Prostate gland (tissue), 2 donors: Measurements from ENCODE around the gene PRSS33.

Experiments used
- POLR2A ChIP-seq: fragments of 450-650 bp; IDR thresholded peaks from one replicate; pipeline ENCODE4 v1.6.1; 2016; ENCODE audit warnings: antibody characterized with exemption, mild to moderate bottlenecking
- POLR2AphosphoS5 ChIP-seq: sonication (generic); formaldehyde crosslinking; IDR thresholded peaks from one replicate; pipeline ENCODE4 v1.6.1; 2017; ENCODE audit warnings: antibody characterized with exemption
- TF ChIP-seq, protein P1 (sequence below), 4 experiments: fragments of 200-600 bp in 2 of 4; fragments of 450-650 bp in 2 of 4; sonication (generic) in 2 of 4; IDR thresholded peaks; 1 replicate in 3 of 4; 2 replicates in 1 of 4; pipeline ENCODE4 v1.5.1; 2016 to 2019; ENCODE audit warnings: antibody characterized with exemption in 4 of 4, mild to moderate bottlenecking in 2 of 4, moderate library complexity in 2 of 4

DNA sequence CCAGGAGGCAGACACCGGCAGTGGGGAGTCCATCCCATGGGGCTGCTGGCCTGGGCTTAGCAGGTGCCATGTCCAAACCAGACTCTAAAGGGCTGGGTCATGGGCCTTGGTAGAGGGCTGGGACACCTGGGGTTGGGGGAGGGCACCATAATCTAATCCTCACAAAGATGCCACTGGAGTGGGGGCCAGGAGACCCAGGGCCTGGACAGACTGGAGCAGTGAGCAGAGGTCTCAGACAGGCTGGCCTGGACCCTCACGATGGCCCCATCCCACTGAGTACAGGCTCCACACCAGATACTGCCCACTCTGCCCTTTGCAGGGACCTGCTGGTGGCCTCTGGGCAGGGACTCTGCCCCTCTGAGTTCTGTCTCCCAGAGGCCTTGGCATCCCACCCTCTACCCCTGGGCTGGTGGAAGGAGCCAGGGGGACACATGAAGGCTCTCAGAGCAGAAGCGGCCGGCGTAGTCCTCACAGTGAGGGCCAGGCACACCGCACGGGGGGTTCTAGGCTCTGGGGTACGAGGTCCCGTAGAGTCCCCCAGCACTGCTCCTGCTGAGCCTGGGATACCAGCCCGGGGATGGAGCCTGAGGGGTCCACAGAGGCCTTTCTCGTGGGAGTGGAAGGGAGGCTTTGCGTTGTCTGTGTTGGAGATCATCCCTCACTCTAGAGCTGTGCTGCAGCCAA is 44.9 kb downstream of the PRSS33 start:
- TF ChIP-seq, protein P1, sequence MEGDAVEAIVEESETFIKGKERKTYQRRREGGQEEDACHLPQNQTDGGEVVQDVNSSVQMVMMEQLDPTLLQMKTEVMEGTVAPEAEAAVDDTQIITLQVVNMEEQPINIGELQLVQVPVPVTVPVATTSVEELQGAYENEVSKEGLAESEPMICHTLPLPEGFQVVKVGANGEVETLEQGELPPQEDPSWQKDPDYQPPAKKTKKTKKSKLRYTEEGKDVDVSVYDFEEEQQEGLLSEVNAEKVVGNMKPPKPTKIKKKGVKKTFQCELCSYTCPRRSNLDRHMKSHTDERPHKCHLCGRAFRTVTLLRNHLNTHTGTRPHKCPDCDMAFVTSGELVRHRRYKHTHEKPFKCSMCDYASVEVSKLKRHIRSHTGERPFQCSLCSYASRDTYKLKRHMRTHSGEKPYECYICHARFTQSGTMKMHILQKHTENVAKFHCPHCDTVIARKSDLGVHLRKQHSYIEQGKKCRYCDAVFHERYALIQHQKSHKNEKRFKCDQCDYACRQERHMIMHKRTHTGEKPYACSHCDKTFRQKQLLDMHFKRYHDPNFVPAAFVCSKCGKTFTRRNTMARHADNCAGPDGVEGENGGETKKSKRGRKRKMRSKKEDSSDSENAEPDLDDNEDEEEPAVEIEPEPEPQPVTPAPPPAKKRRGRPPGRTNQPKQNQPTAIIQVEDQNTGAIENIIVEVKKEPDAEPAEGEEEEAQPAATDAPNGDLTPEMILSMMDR (IDR thresholded peaks at IDR 0.05) = no peak
- TF ChIP-seq POLR2A = no peak
- TF ChIP-seq POLR2AphosphoS5 = no peak
